Naive thymus-derived CD4-positive, alpha-beta T cell (primary cell): ENCODE results near the gene HSCB. TPM values are rescaled to one million over a fixed set of nuclear protein-coding genes. Genes with fewer than 3 reads are reported as not detected.

ENCODE experiments used
- ATAC-seq: fragments of 150-1000 bp; cut with Tn5 transposase; 2 replicates; pipeline ENCODE4 v1.10.0; 2021; ENCODE audit warnings: mild to moderate bottlenecking, moderate library complexity
- CTCF ChIA-PET: fragments of 350-600 bp; sonication (Branson Sonifier 250); formaldehyde crosslinking; loops from one replicate; lab custom pipeline; 2021; ENCODE audit warnings: antibody characterized with exemption; lab: Charles Lee
- POLR2A ChIA-PET: fragments of 350-600 bp; sonication (Branson Sonifier 250); formaldehyde crosslinking; loops from one replicate; lab custom pipeline; 2021; ENCODE audit warnings: antibody characterized with exemption, inconsistent platforms; lab: Charles Lee
- DNase-seq, 9 donors: peaks; one replicate each; pipeline versions ENCODE4 v3.0.0 to v3.0.0-alpha.2; 2020 to 2022; ENCODE audit warnings: mixed read lengths in 1 of 9
- H3K27ac ChIP-seq: one replicate; pipeline ENCODE4 v1.7.0; 2013; ENCODE audit warnings: mild to moderate bottlenecking, low read depth, low read length, moderate library complexity
- H3K27me3 ChIP-seq, 2 donors: one replicate each; pipeline ENCODE4 v1.7.0; 2013; ENCODE audit warnings: low read length in 2 of 2, mild to moderate bottlenecking in 2 of 2, moderate library complexity in 2 of 2; ENCODE audit not compliant: control insufficient read depth in 2 of 2, insufficient read depth in 2 of 2
- H3K36me3 ChIP-seq, 3 experiments: 1 replicate in 2 of 3; 2 replicates in 1 of 3; pipeline ENCODE4 v1.7.0; 2013; ENCODE audit warnings: low read length in 3 of 3, mild to moderate bottlenecking in 3 of 3, moderate library complexity in 1 of 3; ENCODE audit not compliant: insufficient read depth in 3 of 3, control insufficient read depth in 2 of 3
- H3K4me1 ChIP-seq, 2 donors: one replicate each; pipeline ENCODE4 v1.7.0; 2013; ENCODE audit warnings: low read length in 2 of 2, mild to moderate bottlenecking in 2 of 2, moderate library complexity in 1 of 2; ENCODE audit not compliant: control insufficient read depth in 2 of 2, insufficient read depth in 2 of 2
- H3K4me3 ChIP-seq: 2 replicates; pipeline ENCODE4 v1.7.0; 2013; ENCODE audit warnings: mild to moderate bottlenecking, low read length
- H3K9me3 ChIP-seq, 3 experiments: 1 replicate in 2 of 3; 2 replicates in 1 of 3; pipeline ENCODE4 v1.7.0; 2013; ENCODE audit warnings: low read length in 3 of 3; ENCODE audit not compliant: control insufficient read depth in 2 of 3
- H3K27ac Mint-ChIP-seq, 9 donors: one replicate each; pipeline ENCODE4 v1.8.0; 2020 to 2022; ENCODE audit warnings: mixed read lengths in 9 of 9, mild to moderate bottlenecking in 8 of 9, moderate library complexity in 5 of 9, inconsistent platforms in 2 of 9
- H3K27me3 Mint-ChIP-seq, 5 donors: one replicate each; pipeline ENCODE4 v1.8.0; 2021 to 2022; ENCODE audit warnings: mixed read lengths in 5 of 5, mild to moderate bottlenecking in 1 of 5
- H3K36me3 Mint-ChIP-seq, 5 donors: one replicate each; pipeline ENCODE4 v1.8.0; 2020 to 2022; ENCODE audit warnings: mixed read lengths in 5 of 5, mild to moderate bottlenecking in 3 of 5, inconsistent platforms in 1 of 5
- H3K4me1 Mint-ChIP-seq, 7 donors: one replicate each; pipeline ENCODE4 v1.8.0; 2020 to 2022; ENCODE audit warnings: mixed read lengths in 7 of 7, mild to moderate bottlenecking in 3 of 7, inconsistent platforms in 1 of 7
- H3K4me3 Mint-ChIP-seq, 10 donors: one replicate each; pipeline ENCODE4 v1.8.0; 2020 to 2022; ENCODE audit warnings: mild to moderate bottlenecking in 10 of 10, mixed read lengths in 10 of 10, moderate library complexity in 6 of 10, inconsistent platforms in 2 of 10
- H3K9me3 Mint-ChIP-seq, 11 donors: one replicate each; pipeline ENCODE4 v1.8.0; 2020 to 2022; ENCODE audit warnings: mixed read lengths in 11 of 11, mild to moderate bottlenecking in 4 of 11, inconsistent platforms in 1 of 11, moderate library complexity in 1 of 11
- intact Hi-C, 2 donors: fragments of 100-400 bp; cut with micrococcal nuclease; formaldehyde crosslinking; loops; one replicate each; pipeline ENCODE4 v1.15.1; 2023
- polyA plus RNA-seq, 2 donors: library from polyadenylated mRNA; unstranded; fragments of 300-500 nt; fragmentation: Illumina TruSeq; gene quantifications; one replicate each; pipeline ENCODE4 v1.2.3, GENCODE V29; 2021
- total RNA-seq, 6 experiments: library from RNA in 5 of 6; stranded (reverse) in 5 of 6; gene quantifications; 1 replicate in 5 of 6; 2 replicates in 1 of 6; pipeline ENCODE4 v1.2.3 and lab custom pipeline; 2021 to 2026

Gene HSCB
- total and polyA plus RNA-seq, 7 experiments from 2014 or later, result 6.7 to 10.9 (median 8.9) TPM

- Mint-ChIP-seq H3K36me3 (peaks cover 0 to 21% (median 4%) of the 10 kb centered on the region in 5 donors), H3K4me1 (peaks cover 13 to 64% (median 30%) of the 10 kb centered on the region in 7 donors), H3K9me3 (peaks cover 0 to 1% (median 0%) of the 10 kb centered on the region in 11 donors), H3K4me3 (no peak overlapping the region), H3K27me3 (no peaks in the 10 kb centered on the region), H3K27ac (peak overlapping the region in 1 of 9 donors; percentile 28)
- ATAC-seq (no peak), DNase-seq (no peak)
- ChIA-PET POLR2A (interaction anchor here (0.8 kb wide), 1 partner anchor 39 kb away, joined by 3 read pairs; no protein-coding TSS in a partner anchor), CTCF (no interaction called here)
- intact Hi-C loops, result no loop called here
- no peaks in the 10 kb centered on the region for H3K9me3 ChIP-seq
- H3K27ac ChIP-seq, result no peak overlapping the region
- H3K36me3 ChIP-seq, result peaks cover 15 to 58% (median 22%) of the 10 kb centered on the region in 3 experiments
- no peaks in the 10 kb centered on the region for H3K27me3 ChIP-seq
- no peak overlapping the region for H3K4me3 ChIP-seq
- H3K4me1 ChIP-seq, result peaks cover 0 to 3% of the 10 kb centered on the region in 2 donors
Observed at GRCh38 chr22:28779833-28780232, 38.0 kb downstream of the HSCB start.

GRCh38 chr22:28780296-28780695 is 38.5 kb downstream of the HSCB start:
- ChIA-PET CTCF (no interaction called here), POLR2A (interaction anchor here (1.9 kb wide), 1 partner anchor 19 kb away, joined by 10 read pairs; the partner anchor contains the start of gene XBP1)
- DNase-seq (no peak), ATAC-seq (no peak)
- no peaks in the 10 kb centered on the region for H3K9me3 ChIP-seq
- Mint-ChIP-seq H3K9me3 (peaks cover 0 to 1% (median 0%) of the 10 kb centered on the region in 11 donors), H3K27ac (peak overlapping the region in 1 of 9 donors; percentile 28), H3K36me3 (peaks cover 0 to 23% (median 5%) of the 10 kb centered on the region in 5 donors), H3K27me3 (no peaks in the 10 kb centered on the region), H3K4me1 (peaks cover 14 to 59% (median 26%) of the 10 kb centered on the region in 7 donors), H3K4me3 (no peak overlapping the region)
- H3K27me3 ChIP-seq, result no peaks in the 10 kb centered on the region
- intact Hi-C loops, result no loop called here
- no peak overlapping the region for H3K4me3 ChIP-seq
- no peaks in the 10 kb centered on the region for H3K4me1 ChIP-seq
- no peak overlapping the region for H3K27ac ChIP-seq
- H3K36me3 ChIP-seq, result peaks cover 15 to 58% (median 22%) of the 10 kb centered on the region in 3 experiments

GRCh38 chr22:28783786-28784671 is 42.2 kb downstream of the HSCB start:
- H3K4me3 ChIP-seq, result no peak overlapping the region
- H3K27me3 Mint-ChIP-seq, result no peaks in the 10 kb centered on the region
- peaks cover 8 to 40% (median 15%) of the 10 kb centered on the region in 5 donors for H3K36me3 Mint-ChIP-seq
- DNase-seq, result no peak
- no peak overlapping the region for H3K4me3 Mint-ChIP-seq
- ChIA-PET POLR2A (interaction anchor here (0.6 to 10.6 kb wide), 3 partner anchors 16 to 44 kb away, joined by 3 to 79 read pairs (median 3); partner anchors contain the start of gene XBP1), CTCF (no interaction called here)
- ATAC-seq, result no peak
- no peaks in the 10 kb centered on the region for H3K9me3 Mint-ChIP-seq
- no peaks in the 10 kb centered on the region for H3K4me1 ChIP-seq
- peaks cover 9 to 33% (median 16%) of the 10 kb centered on the region in 7 donors for H3K4me1 Mint-ChIP-seq
- peak overlapping the region in 1 of 9 donors; percentile 59 for H3K27ac Mint-ChIP-seq
- peaks cover 15 to 75% (median 19%) of the 10 kb centered on the region in 3 experiments for H3K36me3 ChIP-seq
- no peaks in the 10 kb centered on the region for H3K9me3 ChIP-seq
- H3K27ac ChIP-seq, result no peak overlapping the region
- no peaks in the 10 kb centered on the region for H3K27me3 ChIP-seq
- intact Hi-C loops, result no loop called here

GRCh38 chr22:28788601-28789000 is 46.8 kb downstream of the HSCB start:
- Mint-ChIP-seq H3K9me3 (no peaks in the 10 kb centered on the region), H3K27me3 (no peaks in the 10 kb centered on the region), H3K4me3 (no peak overlapping the region), H3K27ac (peak overlapping the region in 2 of 9 donors; percentile 13 to 25), H3K36me3 (peaks cover 8 to 38% (median 21%) of the 10 kb centered on the region in 5 donors), H3K4me1 (peaks cover 21 to 51% (median 37%) of the 10 kb centered on the region in 7 donors)
- CTCF ChIA-PET, result interaction anchor here (0.5 to 7.8 kb wide), 5 partner anchors 9 to 252 kb away, joined by 3 to 82 read pairs (median 5); no protein-coding TSS in a partner anchor
- Histone ChIP-seq H3K4me3 (no peak overlapping the region), H3K27ac (no peak overlapping the region), H3K9me3 (no peaks in the 10 kb centered on the region), H3K36me3 (peaks cover 7 to 42% (median 10%) of the 10 kb centered on the region in 3 experiments), H3K4me1 (peaks cover 14 to 17% of the 10 kb centered on the region in 2 donors), H3K27me3 (no peaks in the 10 kb centered on the region)
- ATAC-seq, result no peak
- POLR2A ChIA-PET, result interaction anchor here (0.6 to 10.6 kb wide), 4 partner anchors 12 to 39 kb away, joined by 3 to 79 read pairs (median 10); partner anchors contain the start of gene XBP1
- intact Hi-C loops, result no loop called here
- DNase-seq, result no peak

GRCh38 chr22:28791124-28791523 is 49.3 kb downstream of the HSCB start:
- no peaks in the 10 kb centered on the region for H3K27me3 ChIP-seq
- peaks cover 17 to 35% (median 22%) of the 10 kb centered on the region in 3 experiments for H3K36me3 ChIP-seq
- ChIA-PET POLR2A (interaction anchor here (0.7 to 10.6 kb wide), 4 partner anchors 10 to 623 kb away, joined by 3 to 79 read pairs (median 10); partner anchors contain the start of gene XBP1), CTCF (interaction anchor here (0.6 to 7.8 kb wide), 13 partner anchors 7 to 249 kb away, joined by 3 to 82 read pairs (median 3); partner anchors contain the start of genes CCDC117 and XBP1)
- ATAC-seq (no peak), DNase-seq (no peak)
- Mint-ChIP-seq H3K36me3 (peaks cover 15 to 33% (median 22%) of the 10 kb centered on the region in 5 donors), H3K9me3 (no peaks in the 10 kb centered on the region), H3K4me1 (peaks cover 30 to 70% (median 58%) of the 10 kb centered on the region in 7 donors), H3K27ac (peak overlapping the region in 2 of 9 donors; percentile 48 to 49), H3K4me3 (peak overlapping the region in 4 of 10 donors; percentile 7 to 79 (median 56)), H3K27me3 (no peaks in the 10 kb centered on the region)
- H3K27ac ChIP-seq, result no peak overlapping the region
- H3K4me3 ChIP-seq, result no peak overlapping the region
- H3K9me3 ChIP-seq, result no peaks in the 10 kb centered on the region
- intact Hi-C loops, result loop anchor here (2.0 to 10.0 kb wide), 3 partner anchors 251 to 876 kb away; partner anchors contain the start of gene PITPNB (in 1 of the 2)
- peaks cover 18 to 29% of the 10 kb centered on the region in 2 donors for H3K4me1 ChIP-seq
